ENCODE results near the gene OTX1.

DNA sequence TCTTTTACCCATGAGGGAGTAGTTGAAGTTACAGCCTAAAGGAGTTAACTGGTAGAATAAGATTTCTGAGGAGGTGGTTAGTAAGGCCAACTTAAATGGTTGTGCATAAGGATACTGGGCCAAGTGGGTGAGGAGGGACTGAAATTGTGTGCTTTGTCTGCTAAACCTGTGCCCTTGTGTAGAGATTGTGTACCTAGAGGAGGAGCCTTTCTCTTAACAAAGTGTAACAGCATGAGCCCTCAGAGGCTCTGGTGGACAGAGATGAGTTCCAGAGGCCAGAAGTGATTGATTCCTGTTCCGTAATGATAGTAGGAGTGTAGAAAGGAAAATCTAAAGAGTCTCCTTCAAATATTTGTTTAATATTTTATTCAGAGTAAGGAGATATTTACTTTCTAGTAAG is 42.9 kb downstream of the OTX1 start:
- TF ChIP-seq REST (IDR thresholded peaks at IDR 0.05) (no peak), CTCF (IDR thresholded peaks at IDR 0.05; ENCODE audit: low read depth, low read length, missing input control) (no peak), YY1 (IDR thresholded peaks at IDR 0.05) (no peak), TAF1 (conservative IDR thresholded peaks at IDR 0.05) (no peak), FOXA1 (IDR thresholded peaks at IDR 0.05) (no peak), RXRA (IDR thresholded peaks at IDR 0.05) (no peak), FOXA2 (IDR thresholded peaks at IDR 0.05) (no peak), EGR1 (IDR thresholded peaks at IDR 0.05; ENCODE audit: low read depth in 2 of 2) (no peak), JUND (IDR thresholded peaks at IDR 0.05) (no peak), RAD21 (IDR thresholded peaks at IDR 0.05) (no peak), HNF4G (IDR thresholded peaks at IDR 0.05) (no peak)
- TF ChIP-seq, protein P1, sequence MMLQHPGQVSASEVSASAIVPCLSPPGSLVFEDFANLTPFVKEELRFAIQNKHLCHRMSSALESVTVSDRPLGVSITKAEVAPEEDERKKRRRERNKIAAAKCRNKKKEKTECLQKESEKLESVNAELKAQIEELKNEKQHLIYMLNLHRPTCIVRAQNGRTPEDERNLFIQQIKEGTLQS (IDR thresholded peaks at IDR 0.05) = no peak
- TF ChIP-seq, protein P2, sequence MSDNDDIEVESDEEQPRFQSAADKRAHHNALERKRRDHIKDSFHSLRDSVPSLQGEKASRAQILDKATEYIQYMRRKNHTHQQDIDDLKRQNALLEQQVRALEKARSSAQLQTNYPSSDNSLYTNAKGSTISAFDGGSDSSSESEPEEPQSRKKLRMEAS (IDR thresholded peaks at IDR 0.05) = no peak
